Measurements from ENCODE around the gene HNRNPLL.
"Not testable (repeated sequence)": the region's sequence is repeated elsewhere in the genome, so short reads cannot be mapped to it uniquely, and the experiment has no call there.

HNRNPLL gene

GRCh38 chr2:38551746-38552145 is 51.0 kb downstream of the HNRNPLL start:
- no peak for DNase-seq

GRCh38 chr2:38551171-38551570 is 51.6 kb downstream of the HNRNPLL start:
- DNase-seq, result no peak

- no peak for DNase-seq
Observed at GRCh38 chr2:38549851-38550250, 52.9 kb downstream of the HNRNPLL start.

- no peak for DNase-seq
Observed at GRCh38 chr2:38549071-38549704, 53.5 kb downstream of the HNRNPLL start.

GRCh38 chr2:38547791-38548190 is 54.9 kb downstream of the HNRNPLL start:
- DNase-seq, result no peak

GRCh38 chr2:38546585-38546984 is 56.1 kb downstream of the HNRNPLL start:
- no peak for DNase-seq

GRCh38 chr2:38546064-38546463 is 56.7 kb downstream of the HNRNPLL start:
- no peak for DNase-seq

GRCh38 chr2:38542248-38542631 is 60.5 kb downstream of the HNRNPLL start:
- not testable (repeated sequence) for DNase-seq

- DNase-seq, result no peak
Observed at GRCh38 chr2:38540580-38541286, 62.0 kb downstream of the HNRNPLL start.

GRCh38 chr2:38539086-38539485 is 63.6 kb downstream of the HNRNPLL start:
- DNase-seq, result no peak

- DNase-seq, result no peak
Observed at GRCh38 chr2:38537937-38538525, 64.7 kb downstream of the HNRNPLL start.

- not testable (repeated sequence) for DNase-seq
Observed at GRCh38 chr2:38537296-38537695, 65.4 kb downstream of the HNRNPLL start.

- DNase-seq, result peak; percentile 69
Observed at GRCh38 chr2:38535744-38536506, 66.8 kb downstream of the HNRNPLL start.

GRCh38 chr2:38535404-38535743 is 67.4 kb downstream of the HNRNPLL start:
- DNase-seq, result no peak

GRCh38 chr2:38534746-38535403 is 67.9 kb downstream of the HNRNPLL start:
- DNase-seq, result no peak

- DNase-seq, result no peak
Observed at GRCh38 chr2:38533757-38534545, 68.8 kb downstream of the HNRNPLL start.

- no peak for DNase-seq
Observed at GRCh38 chr2:38533180-38533579, 69.5 kb downstream of the HNRNPLL start.

GRCh38 chr2:38532366-38532765 is 70.4 kb downstream of the HNRNPLL start:
- no peak for DNase-seq

- no peak for DNase-seq
Observed at GRCh38 chr2:38529208-38529607, 73.5 kb downstream of the HNRNPLL start.

- DNase-seq, result no peak
Observed at GRCh38 chr2:38528534-38528933, 74.2 kb downstream of the HNRNPLL start.

GRCh38 chr2:38528008-38528442 is 74.7 kb downstream of the HNRNPLL start:
- peak; percentile 35 for DNase-seq

- no peak for DNase-seq
Observed at GRCh38 chr2:38527338-38528007, 75.3 kb downstream of the HNRNPLL start.
